ENCODE data around the gene OSCP1. TPM values are rescaled to one million over a fixed set of nuclear protein-coding genes. Genes with fewer than 3 reads are reported as not detected.

OSCP1 gene
- total RNA-seq, 2 donors from 2014 or later, result 5.7 to 7.1 TPM

Other genes with a start within 250 kb of the OSCP1 start
- 10 to 100 TPM; 76.6 to 79.1 TPM for gene THRAP3, start 226.0 kb downstream of the OSCP1 start, total RNA-seq
- gene SH3D21, start 144.1 kb downstream of the OSCP1 start, total RNA-seq, result 1 to 10 TPM; 1.6 to 2.8 TPM
- gene EVA1B, start 126.8 kb downstream of the OSCP1 start, total RNA-seq, result 10 to 100 TPM; 38.0 to 39.5 TPM
- gene STK40, start 64.5 kb downstream of the OSCP1 start, total RNA-seq, result 10 to 100 TPM; 68.5 to 94.8 TPM
- gene LSM10, start 52.5 kb downstream of the OSCP1 start, total RNA-seq, result 10 to 100 TPM; 30.7 to 34.8 TPM
- 10 to 100 TPM; 46.4 to 48.3 TPM for gene MRPS15, start 13.9 kb upstream of the OSCP1 start, total RNA-seq
- gene CSF3R, start 32.5 kb upstream of the OSCP1 start, total RNA-seq, result 10 to 100 TPM; 19.6 to 33.4 TPM